ENCODE data around the gene APOM.

APOM gene

GRCh38 chr6:31706599-31706998, 50.9 kb downstream of the APOM start, which contains the start of gene LY6G6F:
Gene LY6G6F, plus strand, starts transcription at chr6:31706866. Its CDS starts 41 bp downstream, at chr6:31706907.
- DNase-seq (ENCODE audit: low read depth): no peak
- TF ChIP-seq CTCF (IDR thresholded peaks at IDR 0.05; ENCODE audit: control insufficient read depth, extremely low read depth, insufficient read depth): no peak
- no peak within 1 kb of the TSS for H3K4me3 ChIP-seq (ENCODE audit: low read depth, low read length)

GRCh38 chr6:31707701-31708100, 52.0 kb downstream of the APOM start:
- no peak for TF ChIP-seq CTCF (IDR thresholded peaks at IDR 0.05; ENCODE audit: control insufficient read depth, extremely low read depth, insufficient read depth)
- no peak for DNase-seq (ENCODE audit: low read depth)

More at GRCh38 chr6:31707701-31708100, 52.0 kb downstream of the APOM start:
- H3K4me3 ChIP-seq (ENCODE audit: low read depth, low read length): no peak overlapping the region

Measured in LNCaP clone FGC (cell line).